PFSK-1 (cell line): ENCODE data around the gene CLIC6.

Experiments
- POLR2AphosphoS5 ChIP-seq: IDR thresholded peaks from 2 replicates; pipeline ENCODE4 v1.6.1; 2012; ENCODE audit warnings: low read depth, mild to moderate bottlenecking, control low read depth, low read length, moderate library complexity
- TAF1 ChIP-seq: IDR thresholded peaks from 2 replicates; pipeline ENCODE4 v1.6.1; 2012; ENCODE audit warnings: low read length, control low read depth, borderline replicate concordance; ENCODE audit not compliant: insufficient read depth

GRCh38 chr21:34693192-34693810 lies 24.5 kb downstream of the CLIC6 start:
- TF ChIP-seq TAF1 (no peak), POLR2AphosphoS5 (no peak)
